ENCODE data around the gene REN. TPM values are rescaled to one million over a fixed set of nuclear protein-coding genes. Genes with fewer than 3 reads are reported as not detected.

Gene REN
- total and polyA plus RNA-seq, 2 experiments from 2014 or later, result not detected

GRCh38 chr1:204154568-204155255 lies 11.4 kb downstream of the REN start:
- H3K4me3 ChIP-seq, result no peak overlapping the region
- Mint-ChIP-seq H3K36me3 (ENCODE audit: low read depth) (no peaks in the 10 kb centered on the region; the same call in 2 of the 3 replicates), H3K27ac (no peak overlapping the region), H3K4me3 (no peak overlapping the region), H3K27me3 (ENCODE audit: insufficient read depth, low read depth, poor library complexity) (peaks cover 24% of the 10 kb centered on the region), H3K4me1 (peaks cover 22% of the 10 kb centered on the region), H3K9me3 (no peaks in the 10 kb centered on the region)
- TF ChIP-seq ZNF114 (CRISPR knock-in tag; IDR thresholded peaks at IDR 0.05) (no peak), CTCF (conservative IDR thresholded peaks at IDR 0.05; ENCODE audit: low read depth in 2 of 2) (no peak), EZH2 (IDR thresholded peaks at IDR 0.05; ENCODE audit: low read depth, unreplicated experiment) (no peak), ETS1 (IDR thresholded peaks at IDR 0.05) (no peak), EZH2phosphoT487 (IDR thresholded peaks at IDR 0.05; ENCODE audit: unreplicated experiment) (no peak), ZNF462 (CRISPR knock-in tag; IDR thresholded peaks at IDR 0.05) (no peak), POLR2AphosphoS5 (IDR thresholded peaks at IDR 0.05; ENCODE audit: low read depth) (no peak), ZNF331 (CRISPR knock-in tag; IDR thresholded peaks at IDR 0.05; ENCODE audit: low read depth) (no peak), REST (IDR thresholded peaks at IDR 0.05; ENCODE audit: unreplicated experiment) (no peak), CREB1 (CRISPR knock-in tag; IDR thresholded peaks at IDR 0.05; ENCODE audit: low read depth) (no peak)
- no peaks in the 10 kb centered on the region for H3K9me2 ChIP-seq (ENCODE audit: insufficient read depth)
- no peaks in the 10 kb centered on the region for H4K20me1 ChIP-seq (replicated peaks; ENCODE audit: insufficient read depth)
- no peaks in the 10 kb centered on the region for H3K79me2 ChIP-seq (replicated peaks; ENCODE audit: insufficient read depth)
- H3K4me2 ChIP-seq, result no peak overlapping the region
- DNase-seq (ENCODE audit: low spot score) (no peak), ATAC-seq (no peak)
- H2AFZ ChIP-seq, result no peak overlapping the region
- peaks cover 19% of the 10 kb centered on the region; the same call in 1 of the 2 replicates for H3K27me3 ChIP-seq (ENCODE audit: insufficient read depth)
- H3F3A ChIP-seq (replicated peaks; ENCODE audit: low read depth), result no peaks in the 10 kb centered on the region
- peaks cover 11% of the 10 kb centered on the region for H3K4me1 ChIP-seq (ENCODE audit: insufficient read depth)
- no peak overlapping the region for H3K27ac ChIP-seq (ENCODE audit: low read depth)
- H3K36me3 ChIP-seq (ENCODE audit: insufficient read depth), result no peaks in the 10 kb centered on the region

All from GM23338 (cell line).